Measurements from ENCODE around the gene TLCD2.

Gene TLCD2

DNA sequence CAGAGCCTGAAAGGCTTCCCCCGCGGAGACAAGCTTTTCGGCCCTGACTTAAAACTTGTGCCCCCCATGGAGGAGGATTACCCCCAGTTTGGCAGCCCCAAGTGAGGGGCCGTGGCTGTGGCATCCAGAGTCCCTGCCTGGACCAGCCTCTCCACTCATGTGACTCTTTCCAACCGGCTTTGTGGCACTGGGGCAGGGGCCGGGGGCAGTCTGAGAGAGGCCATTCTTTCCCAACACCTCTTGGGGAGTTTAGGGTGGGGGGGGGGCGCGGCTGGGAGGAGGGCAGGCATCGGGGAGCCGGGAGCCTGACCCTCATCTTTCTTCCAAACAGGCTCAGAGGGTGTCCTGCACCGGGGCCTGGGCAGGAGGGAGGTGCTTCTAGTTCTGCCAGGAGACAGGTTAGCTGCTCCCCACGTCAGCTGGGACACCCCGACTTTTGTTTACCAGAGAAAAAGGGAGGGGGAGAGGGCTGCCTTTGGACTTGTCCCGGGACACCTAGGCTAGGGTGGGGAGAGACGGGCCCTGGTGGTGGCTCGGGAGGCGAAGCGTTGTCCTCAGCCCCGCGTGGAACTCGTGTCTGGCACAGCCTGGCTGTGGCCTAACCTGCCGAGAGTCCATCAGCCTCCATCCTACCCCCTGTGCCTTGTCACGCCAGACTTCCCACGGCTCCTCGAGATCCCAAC is 44.4 kb upstream of the TLCD2 start:
- Histone ChIP-seq H3K4me1 (ENCODE audit: control insufficient read depth, low read depth, low read length) (no peaks in the 10 kb centered on the region), H3K18ac (ENCODE audit: low read length) (no peak overlapping the region), H3K56ac (ENCODE audit: low read length) (no peak overlapping the region), H4K5ac (ENCODE audit: low read length) (no peak overlapping the region), H2BK5ac (ENCODE audit: low read length) (no peak overlapping the region), H3K4ac (ENCODE audit: low read depth, low read length) (no peak overlapping the region), H3K79me2 (ENCODE audit: control insufficient read depth, insufficient read depth, low read length) (no peaks in the 10 kb centered on the region), H3K23ac (ENCODE audit: low read length) (no peak overlapping the region), H2AK5ac (ENCODE audit: low read length) (no peak overlapping the region), H2BK15ac (replicated peaks; ENCODE audit: low read depth) (no peak overlapping the region), H4K8ac (ENCODE audit: low read depth, low read length) (no peak overlapping the region), H3K4me2 (ENCODE audit: low read length) (no peak overlapping the region), H3K9ac (ENCODE audit: low read length) (no peak overlapping the region), H3K4me3 (ENCODE audit: low read length) (no peak overlapping the region), H3K79me1 (ENCODE audit: low read length) (no peaks in the 10 kb centered on the region), H3K27ac (ENCODE audit: low read depth, low read length) (no peak overlapping the region), H3K27me3 (ENCODE audit: insufficient read depth, low read length, poor library complexity) (no peaks in the 10 kb centered on the region), H2BK120ac (ENCODE audit: low read depth, low read length) (no peak overlapping the region), H3K36me3 (ENCODE audit: control insufficient read depth, insufficient read depth, low read length) (no peaks in the 10 kb centered on the region)
- WGBS (ENCODE audit: extremely low coverage, insufficient coverage, low lambda C conversion rate), result no CpG with 5 or more reads among the region's 25 CpGs
- no peak for DNase-seq

DNA sequence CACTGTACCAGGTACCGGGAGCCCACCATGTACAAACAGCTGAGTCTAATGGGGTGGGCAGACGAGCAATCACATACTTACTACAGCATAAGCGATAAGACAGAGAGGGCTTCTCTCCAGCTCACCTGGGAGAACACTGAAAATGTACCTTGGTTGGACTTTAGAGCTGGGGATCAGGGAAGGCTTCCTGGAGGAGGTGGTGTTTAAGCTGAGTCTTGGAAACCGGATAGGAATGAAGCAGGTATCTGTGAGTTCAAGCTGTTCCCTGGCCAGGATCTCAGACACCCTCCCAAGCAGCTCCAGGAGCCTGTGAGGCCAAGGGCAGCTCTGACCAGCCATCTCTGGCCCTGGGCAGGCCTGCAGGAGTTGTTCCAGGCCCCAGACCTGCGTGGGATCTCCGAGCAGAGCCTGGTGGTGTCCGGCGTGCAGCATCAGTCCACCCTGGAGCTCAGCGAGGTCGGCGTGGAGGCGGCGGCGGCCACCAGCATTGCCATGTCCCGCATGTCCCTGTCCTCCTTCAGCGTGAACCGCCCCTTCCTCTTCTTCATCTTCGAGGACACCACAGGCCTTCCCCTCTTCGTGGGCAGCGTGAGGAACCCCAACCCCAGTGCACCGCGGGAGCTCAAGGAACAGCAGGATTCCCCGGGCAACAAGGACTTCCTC is 43.7 kb upstream of the TLCD2 start:
- Histone ChIP-seq H3K4me2 (ENCODE audit: low read length) (no peak overlapping the region), H3K9ac (ENCODE audit: low read length) (no peak overlapping the region), H3K23ac (ENCODE audit: low read length) (no peak overlapping the region), H3K4ac (ENCODE audit: low read depth, low read length) (no peak overlapping the region), H3K79me1 (ENCODE audit: low read length) (no peaks in the 10 kb centered on the region), H3K18ac (ENCODE audit: low read length) (no peak overlapping the region), H2BK15ac (replicated peaks; ENCODE audit: low read depth) (no peak overlapping the region), H3K27me3 (ENCODE audit: insufficient read depth, low read length, poor library complexity) (no peaks in the 10 kb centered on the region), H2BK120ac (ENCODE audit: low read depth, low read length) (no peak overlapping the region), H2AK5ac (ENCODE audit: low read length) (no peak overlapping the region), H2BK5ac (ENCODE audit: low read length) (no peak overlapping the region), H4K8ac (ENCODE audit: low read depth, low read length) (no peak overlapping the region), H3K27ac (ENCODE audit: low read depth, low read length) (no peak overlapping the region), H3K79me2 (ENCODE audit: control insufficient read depth, insufficient read depth, low read length) (no peaks in the 10 kb centered on the region), H3K4me3 (ENCODE audit: low read length) (no peak overlapping the region), H3K56ac (ENCODE audit: low read length) (no peak overlapping the region), H4K5ac (ENCODE audit: low read length) (no peak overlapping the region), H3K36me3 (ENCODE audit: control insufficient read depth, insufficient read depth, low read length) (no peaks in the 10 kb centered on the region), H3K4me1 (ENCODE audit: control insufficient read depth, low read depth, low read length) (no peaks in the 10 kb centered on the region)
- no CpG with 5 or more reads among the region's 23 CpGs for WGBS (ENCODE audit: extremely low coverage, insufficient coverage, low lambda C conversion rate)
- DNase-seq, result no peak

DNA sequence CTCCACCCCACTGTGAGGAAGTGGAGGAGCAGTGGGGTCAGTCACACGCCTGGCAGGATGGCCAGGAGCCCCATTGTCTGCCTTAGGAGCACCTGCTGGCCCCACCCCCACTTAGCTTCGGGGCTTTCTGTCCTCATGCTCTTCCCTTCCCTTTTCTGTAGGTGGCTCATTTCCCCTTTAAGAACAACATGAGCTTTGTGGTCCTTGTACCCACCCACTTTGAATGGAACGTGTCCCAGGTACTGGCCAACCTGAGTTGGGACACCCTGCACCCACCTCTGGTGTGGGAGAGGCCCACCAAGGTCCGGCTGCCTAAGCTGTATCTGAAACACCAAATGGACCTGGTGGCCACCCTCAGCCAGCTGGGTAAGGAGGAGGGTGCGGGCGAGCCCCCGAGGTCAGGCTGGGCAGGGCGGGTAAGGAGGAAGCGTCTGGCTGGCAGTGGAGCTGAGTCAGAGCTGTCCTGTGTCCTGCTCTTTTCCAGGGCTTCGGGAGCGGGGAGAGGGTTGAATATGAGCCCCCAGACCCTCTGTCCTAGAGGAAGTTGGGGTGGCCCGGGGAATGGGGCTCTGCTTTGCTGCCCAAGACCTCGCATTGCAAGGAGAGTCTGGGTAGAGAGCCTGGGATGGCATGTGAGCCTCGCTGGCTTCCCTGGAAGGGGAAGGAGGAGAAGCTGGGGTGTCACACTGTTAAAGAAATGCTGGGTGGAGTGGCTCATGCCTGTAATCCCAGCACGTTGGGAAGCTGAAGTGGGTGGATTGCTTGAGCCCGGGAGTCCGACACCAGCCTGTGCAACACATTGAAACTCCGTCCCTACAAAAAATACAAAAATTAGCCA is 42.5 kb upstream of the TLCD2 start:
- Histone ChIP-seq H3K27ac (ENCODE audit: low read depth, low read length) (no peak overlapping the region), H3K56ac (ENCODE audit: low read length) (peak overlapping the region; percentile 57), H3K36me3 (ENCODE audit: control insufficient read depth, insufficient read depth, low read length) (no peaks in the 10 kb centered on the region), H3K4ac (ENCODE audit: low read depth, low read length) (no peak overlapping the region), H3K79me2 (ENCODE audit: control insufficient read depth, insufficient read depth, low read length) (no peaks in the 10 kb centered on the region), H2BK15ac (replicated peaks; ENCODE audit: low read depth) (no peak overlapping the region), H3K27me3 (ENCODE audit: insufficient read depth, low read length, poor library complexity) (no peaks in the 10 kb centered on the region), H3K9ac (ENCODE audit: low read length) (no peak overlapping the region), H2AK5ac (ENCODE audit: low read length) (no peak overlapping the region), H3K79me1 (ENCODE audit: low read length) (no peaks in the 10 kb centered on the region), H3K4me1 (ENCODE audit: control insufficient read depth, low read depth, low read length) (no peaks in the 10 kb centered on the region), H4K5ac (ENCODE audit: low read length) (no peak overlapping the region), H3K4me3 (ENCODE audit: low read length) (no peak overlapping the region), H4K8ac (ENCODE audit: low read depth, low read length) (no peak overlapping the region), H2BK120ac (ENCODE audit: low read depth, low read length) (no peak overlapping the region), H3K18ac (ENCODE audit: low read length) (no peak overlapping the region), H3K23ac (ENCODE audit: low read length) (no peak overlapping the region), H2BK5ac (ENCODE audit: low read length) (no peak overlapping the region), H3K4me2 (ENCODE audit: low read length) (no peak overlapping the region)
- DNase-seq, result peak; percentile 57
- WGBS (ENCODE audit: extremely low coverage, insufficient coverage, low lambda C conversion rate), result no CpG with 5 or more reads among the region's 18 CpGs

DNA sequence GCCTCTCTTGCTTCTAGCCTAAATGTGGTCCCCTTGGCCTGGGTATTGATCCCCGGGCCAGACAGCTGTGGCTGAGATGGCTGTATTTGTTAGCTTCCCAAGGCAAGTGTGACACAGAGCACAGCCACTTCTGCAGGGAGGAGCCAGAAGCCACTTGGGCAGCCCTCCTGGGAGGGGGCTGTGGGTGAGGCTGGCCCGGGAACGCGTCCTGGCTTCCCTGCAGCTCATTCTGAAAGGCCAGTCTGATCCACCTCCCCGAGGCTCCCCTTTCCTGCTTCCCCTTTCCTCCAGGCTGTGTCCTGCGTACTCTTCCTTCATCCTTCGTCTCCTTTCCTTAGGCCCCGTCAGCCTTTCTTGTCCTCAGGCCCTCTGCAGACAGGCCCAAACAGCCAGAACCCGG is 40.5 kb upstream of the TLCD2 start:
- Histone ChIP-seq H3K18ac (ENCODE audit: low read length) (no peak overlapping the region), H3K4me2 (ENCODE audit: low read length) (no peak overlapping the region), H3K27me3 (ENCODE audit: insufficient read depth, low read length, poor library complexity) (no peaks in the 10 kb centered on the region), H4K5ac (ENCODE audit: low read length) (no peak overlapping the region), H2BK5ac (ENCODE audit: low read length) (no peak overlapping the region), H4K8ac (ENCODE audit: low read depth, low read length) (no peak overlapping the region), H2AK5ac (ENCODE audit: low read length) (no peak overlapping the region), H3K79me1 (ENCODE audit: low read length) (no peaks in the 10 kb centered on the region), H3K23ac (ENCODE audit: low read length) (no peak overlapping the region), H3K9ac (ENCODE audit: low read length) (no peak overlapping the region), H2BK15ac (replicated peaks; ENCODE audit: low read depth) (no peak overlapping the region), H3K4me3 (ENCODE audit: low read length) (no peak overlapping the region), H3K27ac (ENCODE audit: low read depth, low read length) (no peak overlapping the region), H3K4ac (ENCODE audit: low read depth, low read length) (no peak overlapping the region), H3K4me1 (ENCODE audit: control insufficient read depth, low read depth, low read length) (no peaks in the 10 kb centered on the region), H3K36me3 (ENCODE audit: control insufficient read depth, insufficient read depth, low read length) (no peaks in the 10 kb centered on the region), H2BK120ac (ENCODE audit: low read depth, low read length) (no peak overlapping the region), H3K79me2 (ENCODE audit: control insufficient read depth, insufficient read depth, low read length) (no peaks in the 10 kb centered on the region), H3K56ac (ENCODE audit: low read length) (no peak overlapping the region)
- no peak for DNase-seq
- WGBS (ENCODE audit: extremely low coverage, insufficient coverage, low lambda C conversion rate), result no CpG with 5 or more reads among the region's 9 CpGs

DNA sequence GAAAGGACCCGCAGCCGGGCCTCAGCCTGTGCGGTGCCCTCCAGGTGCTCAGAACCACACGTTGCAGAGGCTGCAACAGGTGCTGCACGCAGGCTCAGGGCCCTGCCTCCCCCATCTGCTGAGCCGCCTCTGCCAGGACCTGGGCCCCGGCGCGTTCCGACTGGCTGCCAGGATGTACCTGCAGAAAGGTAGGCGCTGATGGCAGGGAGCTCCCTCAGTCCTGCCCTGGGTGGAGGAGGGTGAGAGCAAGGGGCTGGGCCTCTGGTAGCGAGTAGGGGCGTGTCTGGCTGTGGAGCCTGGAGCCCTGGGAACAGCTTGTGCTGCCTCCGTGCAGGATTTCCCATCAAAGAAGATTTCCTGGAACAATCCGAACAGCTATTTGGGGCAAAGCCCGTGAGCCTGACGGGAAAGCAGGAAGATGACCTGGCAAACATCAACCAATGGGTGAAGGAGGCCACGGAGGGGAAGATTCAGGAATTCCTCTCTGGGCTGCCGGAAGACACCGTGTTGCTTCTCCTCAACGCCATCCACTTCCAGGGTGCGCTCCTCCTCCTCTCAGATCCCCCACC is 36.9 kb upstream of the TLCD2 start:
- no peak overlapping the region for H4K8ac ChIP-seq (ENCODE audit: low read depth, low read length)
- H3K4me2 ChIP-seq (ENCODE audit: low read length), result no peak overlapping the region
- no peak overlapping the region for H3K4me3 ChIP-seq (ENCODE audit: low read length)
- no peak overlapping the region for H3K56ac ChIP-seq (ENCODE audit: low read length)
- no peak overlapping the region for H3K9ac ChIP-seq (ENCODE audit: low read length)
- no peaks in the 10 kb centered on the region for H3K4me1 ChIP-seq (ENCODE audit: control insufficient read depth, low read depth, low read length)
- no peaks in the 10 kb centered on the region for H3K27me3 ChIP-seq (ENCODE audit: insufficient read depth, low read length, poor library complexity)
- no peak overlapping the region for H2BK5ac ChIP-seq (ENCODE audit: low read length)
- H4K5ac ChIP-seq (ENCODE audit: low read length), result no peak overlapping the region
- H3K23ac ChIP-seq (ENCODE audit: low read length), result no peak overlapping the region
- no peak for DNase-seq
- H3K36me3 ChIP-seq (ENCODE audit: control insufficient read depth, insufficient read depth, low read length), result no peaks in the 10 kb centered on the region
- H2BK120ac ChIP-seq (ENCODE audit: low read depth, low read length), result no peak overlapping the region
- H3K18ac ChIP-seq (ENCODE audit: low read length), result no peak overlapping the region
- no peak overlapping the region for H3K27ac ChIP-seq (ENCODE audit: low read depth, low read length)
- no peak overlapping the region for H2BK15ac ChIP-seq (replicated peaks; ENCODE audit: low read depth)
- WGBS (ENCODE audit: extremely low coverage, insufficient coverage, low lambda C conversion rate), result no CpG with 5 or more reads among the region's 22 CpGs
- H3K79me2 ChIP-seq (ENCODE audit: control insufficient read depth, insufficient read depth, low read length), result no peaks in the 10 kb centered on the region
- H2AK5ac ChIP-seq (ENCODE audit: low read length), result no peak overlapping the region
- no peak overlapping the region for H3K4ac ChIP-seq (ENCODE audit: low read depth, low read length)
- no peaks in the 10 kb centered on the region for H3K79me1 ChIP-seq (ENCODE audit: low read length)

Data from mesendoderm (in vitro differentiated cells).